Measurements from ENCODE around the gene MCOLN2. TPM values are rescaled to one million over a fixed set of nuclear protein-coding genes. Genes with fewer than 3 reads are reported as not detected.

The MCOLN2 gene
- total and polyA plus RNA-seq, 2 of the 4 experiments (the other 2 are of a cell fraction), result 0.43 to 0.54 TPM

DNA sequence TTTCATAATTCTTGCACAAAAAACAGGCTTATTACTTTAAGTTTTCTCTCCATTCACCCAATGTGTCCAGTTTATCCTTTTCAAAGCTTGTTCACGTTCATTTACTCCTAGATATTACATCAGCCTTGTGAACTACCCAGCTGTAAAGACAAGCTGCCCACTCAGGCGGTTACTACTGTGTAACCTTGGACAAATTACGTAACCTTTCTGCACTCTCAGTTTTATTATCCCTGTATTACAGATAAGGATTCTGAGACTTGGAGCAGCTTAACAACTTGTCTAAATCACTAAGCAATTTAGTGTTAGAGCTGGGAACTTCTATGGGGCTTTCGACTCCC is 83.4 kb downstream of the MCOLN2 start:
- H4K5ac ChIP-seq (ENCODE audit: low read depth, low read length), result no peak overlapping the region
- peak; percentile 24 for DNase-seq
- no peak overlapping the region for H2BK15ac ChIP-seq (ENCODE audit: low read depth, low read length)
- H3K79me1 ChIP-seq (ENCODE audit: low read depth in 1 of 2, low read length in 2 of 2), result no peaks in the 10 kb centered on the region
- no TSS peak for BruUV-seq (replicated peaks)
- H2BK5ac ChIP-seq (ENCODE audit: low read depth, low read length, poor library complexity, severe bottlenecking), result no peak overlapping the region
- H3K9ac ChIP-seq (ENCODE audit: low read depth, low read length), result no peak overlapping the region
- no peak overlapping the region for H2BK20ac ChIP-seq (ENCODE audit: low read depth, low read length)
- WGBS, 2 experiments (ENCODE audit: extremely low coverage in 2 of 2, insufficient read length in 1 of 2), result no CpG with 5 or more reads among the region's 4 CpGs
- peaks cover 19% of the 10 kb centered on the region for H3K27me3 ChIP-seq (ENCODE audit: control insufficient read depth, insufficient read depth, low read length)
- ChIA-PET CTCF (interaction anchor here (0.8 kb wide), 1 partner anchor 20 kb away, joined by 3 read pairs; no protein-coding TSS in a partner anchor), POLR2A (ENCODE audit: unreplicated experiment) (no interaction called here)
- no peak for TF ChIP-seq MAZ (IDR thresholded peaks at IDR 0.05; ENCODE audit: borderline replicate concordance, low read depth, low read length)
- no peak for TF ChIP-seq RFX5 (IDR thresholded peaks at IDR 0.05; ENCODE audit: low read depth, low read length)
- no peak for TF ChIP-seq BHLHE40 (IDR thresholded peaks at IDR 0.05; ENCODE audit: low read depth, low read length)
- no peak for TF ChIP-seq MXI1 (IDR thresholded peaks at IDR 0.05; ENCODE audit: borderline replicate concordance, low read depth, low read length)
- no peak for TF ChIP-seq FOS (IDR thresholded peaks at IDR 0.05; ENCODE audit: low read depth, low read length)
- TF ChIP-seq SMC3 (IDR thresholded peaks at IDR 0.05; ENCODE audit: low read depth, low read length), result no peak
- TF ChIP-seq MAFK (IDR thresholded peaks at IDR 0.05; ENCODE audit: low read depth, low read length), result no peak
- TF ChIP-seq RCOR1 (IDR thresholded peaks at IDR 0.05; ENCODE audit: insufficient replicate concordance, low read length), result no peak
- peak; percentile 58 for TF ChIP-seq CEBPB (IDR thresholded peaks at IDR 0.05; ENCODE audit: low read depth, low read length)
- H2BK120ac ChIP-seq (ENCODE audit: low read depth, low read length), result no peak overlapping the region
- no peak overlapping the region for H3K18ac ChIP-seq (ENCODE audit: low read depth, low read length)
- H2AK9ac ChIP-seq (replicated peaks; ENCODE audit: low read depth, low read length, poor library complexity), result no peak overlapping the region
- H4K20me1 ChIP-seq (ENCODE audit: insufficient read depth, low read length), result no peaks in the 10 kb centered on the region
- no peak overlapping the region for H3K14ac ChIP-seq (replicated peaks; ENCODE audit: low read depth, low read length)
- H4K91ac ChIP-seq (ENCODE audit: insufficient read depth, low read depth, low read length), result no peak overlapping the region
- H3K9me1 ChIP-seq (ENCODE audit: insufficient read depth, low read length), result no peaks in the 10 kb centered on the region
- no peak overlapping the region for H3K4me2 ChIP-seq (ENCODE audit: low read depth, low read length)
- intact Hi-C loops (cut with micrococcal nuclease) (no loop called here), dilution Hi-C loops (cut with HindIII; ENCODE audit: low sequenced_read_pairs, unreplicated experiment) (no loop called here), in situ Hi-C loops (cut with MboI; ENCODE audit: low sequenced_read_pairs) (no loop called here)
- no peak for ATAC-seq (ENCODE audit: low read depth)
- no peaks in the 10 kb centered on the region for H3K36me3 ChIP-seq (ENCODE audit: control insufficient read depth, insufficient read depth, low read length)
- H3K27ac ChIP-seq (ENCODE audit: insufficient read depth, low read length), result no peak overlapping the region
- no peak overlapping the region for H3K4me3 ChIP-seq (ENCODE audit: insufficient read depth, low read depth, low read length)
- no peak overlapping the region for H4K8ac ChIP-seq (ENCODE audit: low read depth in 2 of 2, low read length in 2 of 2)
- H2AK5ac ChIP-seq (ENCODE audit: low read depth, low read length), result no peak overlapping the region
- no peaks in the 10 kb centered on the region for H3K9me3 ChIP-seq (ENCODE audit: control insufficient read depth, insufficient read depth, low read length)
- H2AFZ ChIP-seq (replicated peaks; ENCODE audit: low read length, poor library complexity), result no peak overlapping the region
- no peak overlapping the region for H3K4ac ChIP-seq (ENCODE audit: low read depth, low read length)
- H3K4me1 ChIP-seq (ENCODE audit: control insufficient read depth, insufficient read depth, low read length), result no peaks in the 10 kb centered on the region
- no peak overlapping the region for H3K56ac ChIP-seq (ENCODE audit: extremely low read depth, insufficient read depth, low read length)
- H3K23ac ChIP-seq (ENCODE audit: low read depth, low read length), result no peak overlapping the region

Measured in IMR-90 (cell line).